ENCODE data around the gene PRSS1.
"Not testable (repeated sequence)": the region's sequence is repeated elsewhere in the genome, so short reads cannot be mapped to it uniquely, and the experiment has no call there.

The PRSS1 gene

DNA sequence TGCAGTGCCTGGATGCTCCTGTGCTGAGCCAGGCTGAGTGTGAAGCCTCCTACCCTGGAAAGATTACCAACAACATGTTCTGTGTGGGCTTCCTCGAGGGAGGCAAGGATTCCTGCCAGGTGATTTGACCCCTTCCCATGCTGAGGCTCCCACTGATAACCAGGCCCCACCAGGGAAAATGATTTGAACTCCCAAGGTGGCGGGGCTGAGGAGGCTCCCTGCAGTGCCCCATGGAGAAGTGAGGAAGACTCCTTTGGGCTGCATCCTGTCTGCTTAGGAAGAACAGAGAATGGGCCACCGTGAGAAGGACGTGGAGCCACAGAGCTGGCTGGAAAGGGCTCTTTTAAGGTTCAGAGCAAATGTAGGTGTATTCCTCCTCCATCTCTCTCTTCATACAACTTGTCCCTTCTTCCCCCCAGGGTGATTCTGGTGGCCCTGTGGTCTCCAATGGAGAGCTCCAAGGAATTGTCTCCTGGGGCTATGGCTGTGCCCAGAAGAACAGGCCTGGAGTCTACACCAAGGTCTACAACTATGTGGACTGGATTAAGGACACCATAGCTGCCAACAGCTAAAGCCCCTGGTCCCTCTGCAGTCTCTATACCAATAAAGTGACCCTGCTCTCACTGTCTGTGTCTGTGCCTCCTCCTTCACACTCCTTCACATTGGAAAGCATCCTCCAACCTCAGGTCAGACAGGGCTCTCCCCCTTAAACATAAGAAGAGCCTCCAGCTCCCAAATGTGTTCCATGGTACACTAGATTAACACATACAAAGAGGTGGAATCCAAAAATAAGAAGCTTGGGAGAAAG is 24.9 kb downstream of the PRSS1 start:
- DNase-seq, result no peak

DNA sequence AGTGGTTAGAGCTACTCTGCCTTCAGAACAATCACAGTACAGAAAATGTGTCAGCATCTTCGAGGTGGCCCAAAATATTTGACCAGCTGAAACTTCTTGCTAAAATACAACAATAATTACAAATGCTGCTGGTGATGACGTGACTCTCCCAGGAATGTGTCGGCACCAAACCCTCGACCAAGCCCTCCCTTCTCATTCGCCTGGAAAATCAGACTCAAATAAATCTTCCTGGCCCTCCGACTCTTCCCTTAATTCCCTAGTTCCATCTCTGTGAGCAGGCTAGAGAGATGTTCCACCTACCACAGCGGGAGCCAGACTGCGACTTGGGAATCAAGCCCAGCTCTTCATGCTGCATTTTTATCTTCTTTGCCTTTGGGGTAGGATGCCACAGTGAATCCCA is 25.6 kb downstream of the PRSS1 start:
- DNase-seq, result no peak

DNA sequence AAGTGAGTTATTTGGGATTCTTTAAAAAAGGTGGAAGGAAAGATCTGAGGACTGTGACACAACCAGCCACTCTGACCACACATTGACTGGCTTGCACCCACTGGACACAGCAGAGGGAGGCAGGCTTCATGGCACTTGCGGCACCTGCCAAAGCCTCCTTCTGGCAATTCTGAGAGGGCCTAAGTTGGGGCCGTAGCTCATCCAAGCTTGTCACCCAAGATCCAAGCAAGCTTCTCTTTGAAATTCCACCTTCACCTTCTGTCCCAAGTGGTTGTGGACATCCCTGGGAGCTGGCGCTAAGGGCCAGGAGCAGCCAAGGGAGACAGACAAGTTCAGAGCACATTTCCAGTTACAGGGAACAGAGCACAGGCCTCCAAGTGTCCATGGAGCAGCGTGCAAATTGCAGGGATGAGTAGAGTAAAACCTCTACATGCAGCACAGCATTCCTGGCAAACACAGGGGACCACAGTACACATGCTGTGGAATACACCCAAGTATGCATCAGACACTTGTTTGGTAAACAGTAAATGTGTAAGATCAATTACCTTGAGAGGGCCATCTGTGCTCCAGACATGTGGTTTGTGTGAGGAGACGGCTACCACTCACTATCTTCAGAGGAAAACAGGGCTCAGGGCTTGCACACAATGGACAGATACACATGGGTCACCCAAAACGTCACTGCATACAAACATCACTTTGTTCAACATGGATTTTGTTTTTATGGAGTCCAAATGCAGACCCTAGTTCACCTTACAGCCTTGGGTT is 26.3 kb downstream of the PRSS1 start:
- not testable (repeated sequence) for DNase-seq

DNA sequence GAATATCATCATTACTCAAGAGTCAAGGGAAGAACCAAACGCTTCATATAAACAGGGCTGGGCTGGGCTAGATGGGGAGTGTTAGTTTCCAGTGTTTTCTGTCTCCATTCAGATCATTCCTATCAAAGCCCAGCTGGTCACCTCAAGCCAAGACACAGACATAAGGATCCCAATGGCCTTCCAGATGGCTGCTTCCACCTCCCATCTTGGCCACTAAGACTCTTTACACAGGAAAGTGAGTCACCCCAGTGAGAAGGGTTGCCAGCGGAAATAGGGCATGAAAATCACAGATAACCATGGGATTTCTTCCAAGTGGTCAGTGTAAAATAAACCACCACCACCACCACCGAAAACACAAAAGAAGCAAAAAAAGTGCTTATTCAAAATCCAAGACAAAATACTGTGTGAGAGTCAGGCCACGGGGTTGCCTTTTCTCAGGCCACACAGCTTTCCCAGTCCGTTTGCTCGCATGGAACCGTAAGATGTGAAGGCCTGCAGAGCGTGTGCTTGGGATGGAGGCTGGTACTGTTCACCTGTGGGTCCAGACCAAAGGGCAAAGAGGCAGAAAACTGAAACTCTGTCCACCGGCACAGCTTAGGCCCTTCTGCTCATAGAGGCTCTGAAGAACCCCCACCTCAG is 27.1 kb downstream of the PRSS1 start:
- DNase-seq, result no peak

DNA sequence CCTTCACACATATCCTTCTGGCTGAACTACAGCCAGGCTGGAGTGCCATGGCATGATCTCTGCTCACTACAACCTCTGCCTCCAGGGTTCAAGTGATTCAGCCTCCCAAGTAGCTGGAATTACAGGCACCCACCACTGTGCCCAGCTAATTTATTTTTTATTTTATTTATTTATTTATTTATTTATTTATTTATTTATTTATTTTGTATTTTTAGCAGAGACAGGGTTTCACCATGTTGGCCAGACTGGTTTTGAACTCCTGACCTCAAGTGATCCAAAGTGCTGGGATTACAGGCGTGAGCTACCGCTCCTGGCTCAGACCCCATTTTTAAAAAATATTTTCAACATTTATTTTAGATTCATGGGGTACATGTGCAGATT is 27.6 kb downstream of the PRSS1 start:
- not testable (repeated sequence) for DNase-seq

DNA sequence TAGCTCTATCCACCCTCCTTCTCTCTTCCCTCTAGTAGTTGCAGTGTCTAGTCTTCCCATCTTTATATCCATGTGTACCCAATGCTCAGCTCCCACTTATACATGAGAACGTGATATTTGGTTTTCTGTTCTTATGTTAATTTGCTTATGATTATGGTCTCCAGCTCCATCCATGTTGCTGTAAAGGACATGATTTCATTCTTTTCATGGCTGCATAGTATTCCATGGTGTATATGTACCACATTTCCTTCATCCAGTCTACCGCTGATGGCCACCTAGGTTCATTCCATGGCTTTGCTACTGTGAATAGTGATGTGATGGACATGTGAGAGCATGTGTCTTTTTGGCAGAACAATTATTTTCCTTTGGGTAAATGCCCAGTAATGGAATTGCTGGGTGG is 28.0 kb downstream of the PRSS1 start:
- no peak for DNase-seq

GRCh38 chr7:142782922-142783900 is 33.9 kb downstream of the PRSS1 start:
- peak; percentile 85 for DNase-seq

- DNase-seq, result no peak
These were observed 34.8 kb downstream of the PRSS1 start for GRCh38 chr7:142784096-142784495.

- no peak for DNase-seq
These were observed 35.4 kb downstream of the PRSS1 start for GRCh38 chr7:142784716-142785115.

DNA sequence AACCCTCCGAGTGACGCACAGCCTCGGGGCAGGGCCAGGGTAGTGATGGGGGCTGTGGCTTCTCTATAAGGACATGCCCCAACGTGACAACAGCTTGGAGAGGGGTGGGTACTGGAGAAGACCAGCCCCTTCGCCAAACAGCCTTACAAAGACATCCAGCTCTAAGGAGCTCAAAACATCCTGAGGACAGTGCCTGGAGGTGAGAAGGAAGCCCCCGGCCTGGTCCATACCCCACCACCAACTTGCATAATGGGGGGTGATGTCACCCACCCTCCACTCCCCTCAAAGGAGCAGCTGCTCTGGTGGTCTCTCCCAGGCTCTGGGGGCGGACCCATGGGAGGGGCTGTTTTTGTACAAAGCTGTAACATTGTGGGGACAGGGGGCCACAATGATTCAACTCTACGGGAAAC is 36.6 kb downstream of the PRSS1 start:
- no peak for DNase-seq

DNA sequence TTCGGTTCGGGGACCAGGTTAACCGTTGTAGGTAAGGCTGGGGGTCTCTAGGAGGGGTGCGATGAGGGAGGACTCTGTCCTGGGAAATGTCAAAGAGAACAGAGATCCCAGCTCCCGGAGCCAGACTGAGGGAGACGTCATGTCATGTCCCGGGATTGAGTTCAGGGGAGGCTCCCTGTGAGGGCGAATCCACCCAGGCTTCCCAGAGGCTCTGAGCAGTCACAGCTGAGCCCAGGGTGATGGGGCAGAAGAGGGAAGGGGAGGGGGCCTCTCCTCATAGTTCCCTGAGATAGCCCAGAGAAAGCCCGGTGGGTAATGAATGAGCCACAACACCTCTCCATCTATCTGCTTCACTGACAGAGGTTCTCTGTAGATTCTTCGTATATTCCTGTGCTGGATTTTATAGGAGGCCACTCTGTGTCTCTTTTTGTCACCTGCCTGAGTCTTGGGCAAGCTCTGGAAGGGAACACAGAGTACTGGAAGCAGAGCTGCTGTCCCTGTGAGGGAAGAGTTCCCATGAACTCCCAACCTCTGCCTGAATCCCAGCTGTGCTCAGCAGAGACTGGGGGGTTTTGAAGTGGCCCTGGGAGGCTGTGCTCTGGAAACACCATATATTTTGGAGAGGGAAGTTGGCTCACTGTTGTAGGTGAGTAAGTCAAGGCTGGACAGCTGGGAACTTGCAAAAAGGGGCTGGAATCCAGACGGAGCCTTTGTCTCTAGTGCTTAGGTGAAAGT is 37.9 kb downstream of the PRSS1 start:
- no peak for DNase-seq

- no peak for DNase-seq
These were observed 38.5 kb downstream of the PRSS1 start for GRCh38 chr7:142787783-142788182.

GRCh38 chr7:142788303-142789289 is 39.3 kb downstream of the PRSS1 start:
- no peak for DNase-seq

- DNase-seq, result no peak
These were observed 40.2 kb downstream of the PRSS1 start for GRCh38 chr7:142789441-142789840.

- no peak for DNase-seq
These were observed 40.8 kb downstream of the PRSS1 start for GRCh38 chr7:142790056-142790455.

DNA sequence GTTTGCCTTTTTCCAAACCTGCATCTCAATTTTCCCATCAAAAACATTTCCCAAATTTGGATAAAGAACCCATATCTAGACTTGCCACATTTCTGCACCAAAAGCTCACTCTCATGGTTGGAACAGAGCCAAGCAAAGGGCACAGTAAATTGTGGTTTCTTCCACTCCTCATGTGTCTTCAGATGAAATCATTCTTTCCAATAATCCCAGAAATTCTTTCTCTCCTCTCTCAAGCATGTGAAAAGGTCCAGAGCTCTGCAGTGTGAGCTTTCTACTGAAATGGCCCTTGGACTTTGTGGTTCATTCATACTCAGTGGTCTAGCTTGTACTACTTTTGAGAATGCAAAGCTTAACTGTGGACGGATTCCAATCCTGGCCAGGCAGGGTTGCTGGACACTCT is 41.3 kb downstream of the PRSS1 start:
- DNase-seq, result no peak

DNA sequence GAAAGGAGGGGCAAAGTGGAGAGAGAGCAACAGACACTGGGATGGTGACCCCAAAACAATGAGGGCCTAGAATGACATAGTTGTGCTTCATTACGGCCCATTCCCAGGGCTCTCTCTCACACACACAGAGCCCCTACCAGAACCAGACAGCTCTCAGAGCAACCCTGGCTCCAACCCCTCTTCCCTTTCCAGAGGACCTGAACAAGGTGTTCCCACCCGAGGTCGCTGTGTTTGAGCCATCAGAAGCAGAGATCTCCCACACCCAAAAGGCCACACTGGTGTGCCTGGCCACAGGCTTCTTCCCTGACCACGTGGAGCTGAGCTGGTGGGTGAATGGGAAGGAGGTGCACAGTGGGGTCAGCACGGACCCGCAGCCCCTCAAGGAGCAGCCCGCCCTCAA is 42.2 kb downstream of the PRSS1 start:
- no peak for DNase-seq

DNA sequence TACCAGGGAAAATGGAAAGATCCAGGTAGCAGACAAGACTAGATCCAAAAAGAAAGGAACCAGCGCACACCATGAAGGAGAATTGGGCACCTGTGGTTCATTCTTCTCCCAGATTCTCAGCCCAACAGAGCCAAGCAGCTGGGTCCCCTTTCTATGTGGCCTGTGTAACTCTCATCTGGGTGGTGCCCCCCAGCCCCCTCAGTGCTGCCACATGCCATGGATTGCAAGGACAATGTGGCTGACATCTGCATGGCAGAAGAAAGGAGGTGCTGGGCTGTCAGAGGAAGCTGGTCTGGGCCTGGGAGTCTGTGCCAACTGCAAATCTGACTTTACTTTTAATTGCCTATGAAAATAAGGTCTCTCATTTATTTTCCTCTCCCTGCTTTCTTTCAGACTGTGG is 42.9 kb downstream of the PRSS1 start:
- no peak for DNase-seq

DNA sequence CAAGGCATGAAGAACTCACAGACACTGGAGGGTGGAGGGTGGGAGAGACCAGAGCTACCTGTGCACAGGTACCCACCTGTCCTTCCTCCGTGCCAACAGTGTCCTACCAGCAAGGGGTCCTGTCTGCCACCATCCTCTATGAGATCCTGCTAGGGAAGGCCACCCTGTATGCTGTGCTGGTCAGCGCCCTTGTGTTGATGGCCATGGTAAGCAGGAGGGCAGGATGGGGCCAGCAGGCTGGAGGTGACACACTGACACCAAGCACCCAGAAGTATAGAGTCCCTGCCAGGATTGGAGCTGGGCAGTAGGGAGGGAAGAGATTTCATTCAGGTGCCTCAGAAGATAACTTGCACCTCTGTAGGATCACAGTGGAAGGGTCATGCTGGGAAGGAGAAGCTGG is 43.3 kb downstream of the PRSS1 start:
- DNase-seq, result no peak

DNA sequence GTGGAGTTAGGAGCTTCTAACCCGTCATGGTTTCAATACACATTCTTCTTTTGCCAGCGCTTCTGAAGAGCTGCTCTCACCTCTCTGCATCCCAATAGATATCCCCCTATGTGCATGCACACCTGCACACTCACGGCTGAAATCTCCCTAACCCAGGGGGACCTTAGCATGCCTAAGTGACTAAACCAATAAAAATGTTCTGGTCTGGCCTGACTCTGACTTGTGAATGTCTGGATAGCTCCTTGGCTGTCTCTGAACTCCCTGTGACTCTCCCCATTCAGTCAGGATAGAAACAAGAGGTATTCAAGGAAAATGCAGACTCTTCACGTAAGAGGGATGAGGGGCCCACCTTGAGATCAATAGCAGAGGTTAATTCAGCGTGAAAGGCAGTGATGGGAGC is 43.9 kb downstream of the PRSS1 start:
- DNase-seq, result no peak
